B cell (primary cell): ENCODE results near the gene C6orf132. TPM values are rescaled to one million over a fixed set of nuclear protein-coding genes. Genes with fewer than 3 reads are reported as not detected.

Source experiments
- ATAC-seq: fragments of 200-7000 bp; cut with Tn5 transposase; one replicate; pipeline ENCODE4 v1.10.0; 2021; ENCODE audit warnings: low read depth, mild to moderate bottlenecking, moderate number of reproducible peaks, moderate library complexity
- CTCF ChIA-PET: fragments of 350-600 bp; sonication (Branson Sonifier 250); formaldehyde crosslinking; loops from one replicate; lab custom pipeline; 2021; ENCODE audit warnings: antibody characterized with exemption, inconsistent platforms; lab: Charles Lee
- POLR2A ChIA-PET: fragments of 350-600 bp; sonication (Branson Sonifier 250); formaldehyde crosslinking; loops from one replicate; lab custom pipeline; 2021; ENCODE audit warnings: antibody characterized with exemption; lab: Charles Lee
- DNase-seq: peaks from one replicate; pipeline ENCODE4 v3.0.0; 2013
- H2AFZ ChIP-seq: 2 replicates; pipeline ENCODE4 v1.6.1; 2012; ENCODE audit warnings: mild to moderate bottlenecking, low read depth, low read length; ENCODE audit not compliant: insufficient read depth, poor library complexity, severe bottlenecking
- H3K27ac ChIP-seq, 2 donors: 1 replicate in 1 of 2; 2 replicates in 1 of 2; pipeline ENCODE4 v1.5.1; 2012 to 2013; ENCODE audit warnings: low read length in 2 of 2, mild to moderate bottlenecking in 2 of 2, moderate library complexity in 1 of 2
- H3K27me3 ChIP-seq, 4 experiments: fragments of 200-600 bp in 1 of 4; sonication (generic) in 1 of 4; replicated peaks in 1 of 4; 1 replicate in 2 of 4; 2 replicates in 2 of 4; pipeline versions ENCODE4 v1.6.1 to v1.7.0; 2013 to 2016; ENCODE audit warnings: low read length in 3 of 4, mild to moderate bottlenecking in 2 of 4, mixed read lengths in 1 of 4, moderate library complexity in 1 of 4; ENCODE audit not compliant: insufficient read depth in 4 of 4, control insufficient read depth in 3 of 4; ENCODE audit errors: control extremely low read depth in 1 of 4
- H3K36me3 ChIP-seq, 2 experiments: replicated peaks in 1 of 2; 1 replicate in 1 of 2; 2 replicates in 1 of 2; pipeline versions ENCODE4 v1.6.1 to v1.7.1; 2013; ENCODE audit warnings: low read length in 1 of 2; ENCODE audit not compliant: insufficient read depth in 2 of 2, control insufficient read depth in 1 of 2; ENCODE audit errors: control extremely low read depth in 1 of 2, extremely low read depth in 1 of 2
- H3K4me1 ChIP-seq, 2 donors: fragments of 200-600 bp in 1 of 2; sonication (generic) in 1 of 2; 1 replicate in 1 of 2; 2 replicates in 1 of 2; pipeline versions ENCODE4 v1.5.1 to v1.6.1; 2013 to 2017; ENCODE audit warnings: low read length in 2 of 2; ENCODE audit not compliant: control insufficient read depth in 2 of 2, insufficient read depth in 2 of 2
- H3K4me2 ChIP-seq: replicated peaks from 2 replicates; pipeline ENCODE3; 2012; ENCODE audit warnings: mild to moderate bottlenecking, low read depth, low read length; ENCODE audit not compliant: poor library complexity, severe bottlenecking
- H3K4me3 ChIP-seq, 5 experiments: fragments of 200-600 bp in 1 of 5; sonication (generic) in 1 of 5; 1 replicate in 3 of 5; 2 replicates in 2 of 5; pipeline versions ENCODE4 v1.5.1 to v1.7.0; 2011 to 2016; ENCODE audit warnings: low read length in 4 of 5, mild to moderate bottlenecking in 4 of 5, low read depth in 2 of 5, control low read depth in 1 of 5, moderate library complexity in 1 of 5; ENCODE audit not compliant: insufficient read depth in 1 of 5; ENCODE audit errors: control extremely low read depth in 1 of 5, extremely low read depth in 1 of 5
- H3K79me2 ChIP-seq: fragments of 200-600 bp; sonication (generic); one replicate; pipeline ENCODE4 v1.6.0; 2016; ENCODE audit warnings: low read length; ENCODE audit not compliant: control insufficient read depth, insufficient read depth
- H3K9ac ChIP-seq: fragments of 200-600 bp; sonication (generic); 2 replicates; pipeline ENCODE4 v1.6.1; 2017; ENCODE audit warnings: mild to moderate bottlenecking, low read length, moderate library complexity
- H3K9me3 ChIP-seq, 3 donors: one replicate each; pipeline versions ENCODE4 v1.6.1 to v1.7.1; 2013; ENCODE audit warnings: low read length in 2 of 3; ENCODE audit not compliant: control insufficient read depth in 2 of 3, insufficient read depth in 1 of 3; ENCODE audit errors: control extremely low read depth in 1 of 3
- H4K20me1 ChIP-seq: 2 replicates; pipeline ENCODE4 v1.6.0; 2012; ENCODE audit warnings: mild to moderate bottlenecking, low read length; ENCODE audit not compliant: insufficient read depth, control insufficient read depth, poor library complexity, severe bottlenecking
- H3K27ac Mint-ChIP-seq: one replicate; pipeline ENCODE4 v1.8.0; 2021; ENCODE audit warnings: mixed read lengths
- H3K27me3 Mint-ChIP-seq: one replicate; pipeline ENCODE4 v1.8.0; 2021; ENCODE audit warnings: mixed read lengths
- H3K4me1 Mint-ChIP-seq: one replicate; pipeline ENCODE4 v1.8.0; 2021; ENCODE audit warnings: mixed read lengths
- H3K4me3 Mint-ChIP-seq: one replicate; pipeline ENCODE4 v1.8.0; 2021; ENCODE audit warnings: mixed read lengths
- H3K9me3 Mint-ChIP-seq: one replicate; pipeline ENCODE4 v1.8.0; 2022; ENCODE audit warnings: mixed read lengths; ENCODE audit not compliant: insufficient read depth
- EZH2 ChIP-seq: IDR thresholded peaks from 2 replicates; pipeline ENCODE4 v1.6.1; 2012; ENCODE audit warnings: borderline replicate concordance, low read depth, mild to moderate bottlenecking, moderate library complexity, low read length; ENCODE audit not compliant: insufficient read depth, poor library complexity, severe bottlenecking
- WGBS: methylation state at CpG from one replicate; pipeline ENCODE4 v1.1.5; 2013; ENCODE audit warnings: missing lambda C conversion rate; ENCODE audit not compliant: insufficient coverage; 5-methylcytosine and 5-hydroxymethylcytosine counted together
- intact Hi-C: fragments of 100-400 bp; cut with micrococcal nuclease; formaldehyde crosslinking; loops from one replicate; pipeline ENCODE4 v1.10.0; 2022
- polyA plus RNA-seq: library from polyadenylated mRNA; depleted of rRNA; stranded (reverse); fragments of >200 nt; gene quantifications from 2 replicates; pipeline ENCODE4 v1.2.3, GENCODE V29; 2012
- total RNA-seq, 2 donors: library from RNA; stranded (reverse); fragments of 120-200 nt in 1 of 2; gene quantifications; 1 replicate in 1 of 2; 2 replicates in 1 of 2; pipeline versions ENCODE4 v1.2.3 to v1.2.4, GENCODE V29; 2013 to 2022
- TF ChIP-seq, protein P1 (sequence below): fragments of 200-600 bp; IDR thresholded peaks from one replicate; pipeline ENCODE4 v1.8.0; 2022; ENCODE audit warnings: antibody characterized with exemption, mild to moderate bottlenecking

C6orf132 gene
- total and polyA plus RNA-seq, 2 donors (not counting 1 experiment from before 2014, with no cell fraction given), result 0.05 TPM; not detected in 1

DNA sequence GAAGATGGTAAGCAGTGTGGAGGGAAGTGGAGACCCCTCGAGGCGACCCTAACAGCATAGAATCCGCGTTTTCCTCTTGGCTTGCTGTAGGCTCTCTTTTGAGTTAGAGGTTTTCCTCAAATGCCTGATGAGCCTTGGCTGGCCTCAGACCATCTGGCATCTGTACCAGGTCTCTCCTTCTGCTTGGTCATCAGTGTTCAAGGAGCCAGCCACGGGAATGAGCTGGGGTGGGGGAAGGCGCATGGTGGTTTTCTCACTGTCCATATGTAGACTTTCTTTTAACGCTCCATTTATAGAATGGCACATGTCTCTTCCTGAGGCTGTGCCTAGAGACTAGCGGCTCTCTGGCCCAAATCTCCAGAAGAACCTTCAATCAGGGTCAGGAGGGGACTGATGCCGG is 22.6 kb upstream of the C6orf132 start:
- no peaks in the 10 kb centered on the region for H3K27me3 ChIP-seq
- CTCF ChIA-PET, result interaction anchor here (1.1 to 1.9 kb wide), 2 partner anchors 61 to 91 kb away, joined by 3 to 8 read pairs; no protein-coding TSS in a partner anchor

GRCh38 chr6:42163981-42164380 is 21.6 kb upstream of the C6orf132 start:
- H3K9me3 ChIP-seq, result no peaks in the 10 kb centered on the region
- intact Hi-C loops, result no loop called here
- H4K20me1 ChIP-seq, result no peaks in the 10 kb centered on the region
- H3K9ac ChIP-seq, result no peak overlapping the region
- Mint-ChIP-seq H3K27me3 (peaks cover 17% of the 10 kb centered on the region), H3K4me1 (no peaks in the 10 kb centered on the region), H3K27ac (no peak overlapping the region), H3K4me3 (no peak overlapping the region), H3K9me3 (no peaks in the 10 kb centered on the region)
- no peaks in the 10 kb centered on the region for H3K36me3 ChIP-seq
- 14% methylated on average over 1 of the region's 1 CpG for WGBS
- H3K4me3 ChIP-seq, result no peak overlapping the region
- peaks cover 0 to 2% (median 0%) of the 10 kb centered on the region in 4 experiments for H3K27me3 ChIP-seq
- CTCF ChIA-PET, result interaction anchor here (1.6 to 1.9 kb wide), 2 partner anchors 60 to 378 kb away, joined by 4 to 8 read pairs; no protein-coding TSS in a partner anchor
- POLR2A ChIA-PET, result interaction anchor here (0.5 kb wide), 1 partner anchor 18 kb away, joined by 6 read pairs; no protein-coding TSS in a partner anchor
- no peaks in the 10 kb centered on the region for H3K4me1 ChIP-seq
- H3K4me2 ChIP-seq, result no peak overlapping the region
- ATAC-seq (no peak), DNase-seq (no peak)
- H3K79me2 ChIP-seq, result no peaks in the 10 kb centered on the region
- no peak overlapping the region for H3K27ac ChIP-seq
- TF ChIP-seq EZH2, result no peak
- TF ChIP-seq, protein P1, sequence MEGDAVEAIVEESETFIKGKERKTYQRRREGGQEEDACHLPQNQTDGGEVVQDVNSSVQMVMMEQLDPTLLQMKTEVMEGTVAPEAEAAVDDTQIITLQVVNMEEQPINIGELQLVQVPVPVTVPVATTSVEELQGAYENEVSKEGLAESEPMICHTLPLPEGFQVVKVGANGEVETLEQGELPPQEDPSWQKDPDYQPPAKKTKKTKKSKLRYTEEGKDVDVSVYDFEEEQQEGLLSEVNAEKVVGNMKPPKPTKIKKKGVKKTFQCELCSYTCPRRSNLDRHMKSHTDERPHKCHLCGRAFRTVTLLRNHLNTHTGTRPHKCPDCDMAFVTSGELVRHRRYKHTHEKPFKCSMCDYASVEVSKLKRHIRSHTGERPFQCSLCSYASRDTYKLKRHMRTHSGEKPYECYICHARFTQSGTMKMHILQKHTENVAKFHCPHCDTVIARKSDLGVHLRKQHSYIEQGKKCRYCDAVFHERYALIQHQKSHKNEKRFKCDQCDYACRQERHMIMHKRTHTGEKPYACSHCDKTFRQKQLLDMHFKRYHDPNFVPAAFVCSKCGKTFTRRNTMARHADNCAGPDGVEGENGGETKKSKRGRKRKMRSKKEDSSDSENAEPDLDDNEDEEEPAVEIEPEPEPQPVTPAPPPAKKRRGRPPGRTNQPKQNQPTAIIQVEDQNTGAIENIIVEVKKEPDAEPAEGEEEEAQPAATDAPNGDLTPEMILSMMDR, result no peak
- H2AFZ ChIP-seq, result no peak overlapping the region

More for the DNA sequence above, 22.6 kb upstream of the C6orf132 start:
- DNase-seq (no peak), ATAC-seq (no peak)
- Histone ChIP-seq H3K9me3 (no peaks in the 10 kb centered on the region), H3K4me2 (no peak overlapping the region), H3K4me1 (no peaks in the 10 kb centered on the region), H3K4me3 (no peak overlapping the region), H4K20me1 (no peaks in the 10 kb centered on the region), H3K9ac (no peak overlapping the region), H3K27ac (no peak overlapping the region), H3K36me3 (no peaks in the 10 kb centered on the region), H3K79me2 (no peaks in the 10 kb centered on the region), H2AFZ (no peak overlapping the region)
- Mint-ChIP-seq H3K27ac (no peak overlapping the region), H3K9me3 (no peaks in the 10 kb centered on the region), H3K27me3 (peaks cover 17% of the 10 kb centered on the region), H3K4me3 (no peak overlapping the region), H3K4me1 (no peaks in the 10 kb centered on the region)
- TF ChIP-seq EZH2, result no peak
- TF ChIP-seq, protein P1, result no peak
- intact Hi-C loops, result no loop called here
- POLR2A ChIA-PET, result no interaction called here
- WGBS, result 94% methylated on average over 8 of the region's 9 CpGs
